OCI-LY7 (cell line): Measurements from ENCODE around the gene HSD17B1.

Experiments
- EZH2phosphoT487 ChIP-seq: fragments of 200-600 bp; sonication (generic); IDR thresholded peaks from 2 replicates; pipeline ENCODE4 v1.6.1; 2018; ENCODE audit warnings: low read depth, borderline replicate concordance, mild to moderate bottlenecking, mixed run types, antibody characterized with exemption, low read length, moderate library complexity, mixed read lengths
- TF ChIP-seq, protein P1 (sequence below): fragments of 200-600 bp; sonication (generic); conservative IDR thresholded peaks from 2 replicates; pipeline ENCODE4 v1.5.1; 2014; ENCODE audit warnings: mild to moderate bottlenecking, antibody characterized with exemption, low read length, moderate library complexity, mixed read lengths

DNA sequence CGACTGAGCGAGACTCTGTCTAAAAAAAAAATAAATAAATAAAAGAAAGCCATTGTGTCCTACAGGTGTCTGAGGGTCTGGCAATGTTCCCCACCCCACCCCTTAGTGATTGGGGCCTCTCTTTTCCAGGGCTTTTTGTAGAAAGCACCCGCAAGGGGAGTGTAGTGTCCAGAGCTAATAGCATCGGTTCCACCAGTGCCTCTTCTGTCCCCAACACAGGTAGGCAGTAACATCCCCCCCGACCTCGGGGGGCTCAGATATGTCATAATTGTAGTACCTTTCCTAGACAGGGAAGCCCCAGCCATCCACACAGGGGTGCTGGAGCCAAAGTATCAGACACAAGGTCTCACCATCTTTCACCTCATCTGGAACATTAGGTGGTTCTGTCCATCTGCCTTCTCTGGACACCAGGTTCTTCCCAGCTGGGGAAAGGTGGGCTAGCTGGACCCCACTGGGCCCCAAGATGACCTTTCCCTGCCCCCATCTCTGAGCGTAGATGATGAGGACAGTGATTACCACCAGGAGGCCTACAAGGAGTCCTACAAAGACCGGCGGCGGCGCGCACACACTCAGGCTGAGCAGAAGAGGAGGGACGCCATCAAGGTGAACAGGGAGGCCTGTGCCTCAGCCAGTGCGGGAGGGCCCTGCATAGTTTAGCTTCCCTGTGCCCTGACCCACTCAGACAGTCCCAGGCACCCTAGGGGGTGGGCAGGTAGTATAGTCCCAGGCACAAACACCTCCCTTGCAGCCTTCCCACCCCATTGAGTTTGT, 15.8 kb downstream of the HSD17B1 start:
- TF ChIP-seq, protein P1, sequence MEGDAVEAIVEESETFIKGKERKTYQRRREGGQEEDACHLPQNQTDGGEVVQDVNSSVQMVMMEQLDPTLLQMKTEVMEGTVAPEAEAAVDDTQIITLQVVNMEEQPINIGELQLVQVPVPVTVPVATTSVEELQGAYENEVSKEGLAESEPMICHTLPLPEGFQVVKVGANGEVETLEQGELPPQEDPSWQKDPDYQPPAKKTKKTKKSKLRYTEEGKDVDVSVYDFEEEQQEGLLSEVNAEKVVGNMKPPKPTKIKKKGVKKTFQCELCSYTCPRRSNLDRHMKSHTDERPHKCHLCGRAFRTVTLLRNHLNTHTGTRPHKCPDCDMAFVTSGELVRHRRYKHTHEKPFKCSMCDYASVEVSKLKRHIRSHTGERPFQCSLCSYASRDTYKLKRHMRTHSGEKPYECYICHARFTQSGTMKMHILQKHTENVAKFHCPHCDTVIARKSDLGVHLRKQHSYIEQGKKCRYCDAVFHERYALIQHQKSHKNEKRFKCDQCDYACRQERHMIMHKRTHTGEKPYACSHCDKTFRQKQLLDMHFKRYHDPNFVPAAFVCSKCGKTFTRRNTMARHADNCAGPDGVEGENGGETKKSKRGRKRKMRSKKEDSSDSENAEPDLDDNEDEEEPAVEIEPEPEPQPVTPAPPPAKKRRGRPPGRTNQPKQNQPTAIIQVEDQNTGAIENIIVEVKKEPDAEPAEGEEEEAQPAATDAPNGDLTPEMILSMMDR, result no peak
- no peak for TF ChIP-seq EZH2phosphoT487
